NCI-H226 (cell line): ENCODE data around the gene LCN12.

Experiments
- DNase-seq: peaks from one replicate; pipeline ENCODE4 v3.0.0-alpha.2; 2015

The LCN12 gene

GRCh38 chr9:136951541-136952320, at the start of gene LCN12:
LCN12 (plus strand) TSS chr9:136952273; CDS start chr9:136952328, 55 bp downstream.
- no peak for DNase-seq

GRCh38 chr9:136903041-136903554, 49.0 kb upstream of the LCN12 start:
- no peak for DNase-seq

GRCh38 chr9:136906266-136906665, 45.8 kb upstream of the LCN12 start:
- DNase-seq: no peak

GRCh38 chr9:136907011-136907914, 44.8 kb upstream of the LCN12 start:
- DNase-seq: no peak

GRCh38 chr9:136910197-136910900, 41.7 kb upstream of the LCN12 start:
- no peak for DNase-seq

GRCh38 chr9:136910901-136911245, 41.2 kb upstream of the LCN12 start:
- no peak for DNase-seq

- no peak for DNase-seq
Measured at GRCh38 chr9:136913701-136914438, 38.2 kb upstream of the LCN12 start.

- no peak for DNase-seq
Measured at GRCh38 chr9:136915632-136916329, 36.3 kb upstream of the LCN12 start.

GRCh38 chr9:136916330-136917184, 35.5 kb upstream of the LCN12 start:
- no peak for DNase-seq

- DNase-seq: no peak
Measured at GRCh38 chr9:136917902-136918301, 34.2 kb upstream of the LCN12 start.

GRCh38 chr9:136920069-136920468, 32.0 kb upstream of the LCN12 start:
- no peak for DNase-seq

GRCh38 chr9:136920734-136921231, 31.3 kb upstream of the LCN12 start:
- DNase-seq: no peak

- DNase-seq: no peak
Measured at GRCh38 chr9:136921307-136921706, 30.8 kb upstream of the LCN12 start.

GRCh38 chr9:136921718-136922117, 30.4 kb upstream of the LCN12 start:
- no peak for DNase-seq

GRCh38 chr9:136922540-136922939, 29.5 kb upstream of the LCN12 start:
- DNase-seq: no peak

- no peak for DNase-seq
Measured at GRCh38 chr9:136923881-136924280, 28.2 kb upstream of the LCN12 start.

GRCh38 chr9:136925414-136926153, 26.5 kb upstream of the LCN12 start:
- DNase-seq: no peak

- no peak for DNase-seq
Measured at GRCh38 chr9:136926154-136926704, 25.8 kb upstream of the LCN12 start.

GRCh38 chr9:136926749-136927148, 25.3 kb upstream of the LCN12 start:
- DNase-seq: no peak
